ENCODE measurements around the gene MYL3.

Gene MYL3

DNA sequence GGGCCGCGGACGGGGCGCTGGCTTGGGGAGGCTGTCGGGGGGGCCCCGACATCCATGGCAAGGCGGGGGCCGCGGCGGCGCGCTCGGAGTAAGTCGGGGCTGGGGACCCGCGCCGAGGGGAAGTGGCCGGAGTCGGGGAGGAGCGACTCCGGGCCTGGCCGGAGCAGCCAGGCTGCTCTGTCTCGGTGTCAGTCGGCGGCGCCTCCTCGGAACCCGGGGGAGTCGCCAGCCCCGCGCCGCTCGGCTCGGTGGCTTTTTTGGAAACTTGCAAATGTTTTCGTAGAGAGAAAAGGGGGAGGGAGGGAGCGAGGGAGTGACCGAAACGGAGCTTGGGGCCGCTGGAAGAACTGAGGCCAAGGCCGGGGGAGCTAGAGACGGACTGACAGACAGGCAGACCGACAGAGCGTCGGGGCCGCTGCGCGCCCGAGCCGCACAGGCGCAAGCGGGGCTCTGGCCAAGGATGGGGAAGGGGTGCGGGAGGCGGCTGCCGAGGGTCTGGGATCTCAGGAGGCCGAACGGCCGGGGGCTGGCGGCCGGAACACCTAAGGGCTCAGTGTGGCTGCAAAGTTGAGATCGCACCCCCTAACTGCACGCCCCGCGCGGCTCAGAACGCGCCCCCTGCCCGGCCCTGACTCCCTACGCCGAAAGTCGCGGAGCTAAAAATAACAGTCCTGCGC is 19.3 kb upstream of the MYL3 start:
- DNase-seq = no peak

DNA sequence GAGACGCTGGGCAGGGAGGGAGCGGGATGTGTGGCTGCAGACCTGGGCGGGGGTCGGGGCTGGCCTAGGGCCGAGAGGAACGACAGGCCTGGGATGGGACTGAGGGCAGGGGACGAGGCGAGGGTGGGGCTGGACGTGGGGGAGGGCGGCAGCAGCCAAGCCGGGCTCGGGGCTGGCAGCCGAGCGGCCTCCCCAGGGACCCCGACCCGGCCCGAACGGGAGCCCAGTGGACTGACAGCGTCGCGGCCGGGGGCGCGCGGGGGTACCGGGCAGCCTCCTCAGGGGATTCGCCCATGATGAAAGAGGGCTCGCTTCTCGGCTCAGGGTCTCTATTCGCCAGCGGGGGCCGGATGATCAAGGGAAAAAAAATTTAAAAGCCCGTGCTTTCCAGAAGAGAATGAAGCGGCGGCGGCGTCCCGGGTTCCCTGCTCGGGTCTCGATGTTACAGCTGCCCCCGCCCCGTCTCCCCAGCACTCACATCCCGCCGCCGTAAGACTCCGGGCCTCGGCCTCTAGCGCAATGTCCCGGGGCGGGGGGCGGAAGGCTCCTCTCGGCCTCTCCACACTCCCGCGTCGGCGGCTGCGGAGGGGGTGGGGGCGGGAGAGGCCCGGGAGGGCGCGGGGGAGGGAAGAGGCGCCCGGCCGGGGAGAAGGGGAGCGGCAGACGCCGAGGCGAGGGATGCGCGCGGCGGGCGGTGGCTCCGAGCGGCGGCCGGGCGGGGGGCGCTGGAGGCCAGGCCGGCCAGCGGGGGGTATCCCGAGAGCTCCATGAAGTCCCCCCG is 18.5 kb upstream of the MYL3 start:
- no peak for DNase-seq

DNA sequence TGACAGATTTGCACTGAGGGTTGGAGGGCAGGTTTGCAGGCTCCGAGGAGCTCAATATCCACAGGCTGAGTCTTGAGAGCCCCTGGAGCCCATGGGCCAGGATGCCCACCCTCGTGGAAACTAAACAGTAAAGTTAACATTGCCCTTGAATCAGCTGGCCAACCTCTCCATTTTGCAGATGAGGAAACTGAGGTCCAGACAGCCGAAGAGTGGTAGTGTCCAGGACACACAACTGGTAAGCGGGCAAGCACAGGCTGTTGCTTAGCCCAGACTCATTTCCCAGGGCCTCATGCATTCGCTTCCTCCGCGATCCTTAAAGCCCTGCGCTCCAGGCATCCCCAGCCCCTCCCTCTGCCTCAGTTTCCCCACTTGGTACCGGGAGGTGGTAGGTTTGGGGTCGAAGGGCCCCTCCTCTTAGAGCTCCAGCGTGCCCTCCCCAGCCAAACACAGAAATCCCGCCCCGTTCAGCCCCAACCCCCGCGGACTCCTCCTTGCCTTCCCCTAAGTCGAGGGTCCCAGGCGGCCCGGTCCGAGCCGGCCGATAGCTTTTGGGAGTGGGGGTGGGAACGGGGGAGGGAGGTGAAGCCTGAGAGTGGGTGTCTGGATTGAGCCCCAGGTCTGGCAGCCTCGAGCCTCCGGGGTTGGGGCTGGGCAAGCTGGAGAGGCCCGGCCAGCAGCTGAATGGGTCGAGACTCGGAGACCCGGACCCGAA is 17.8 kb upstream of the MYL3 start:
- DNase-seq = no peak

DNA sequence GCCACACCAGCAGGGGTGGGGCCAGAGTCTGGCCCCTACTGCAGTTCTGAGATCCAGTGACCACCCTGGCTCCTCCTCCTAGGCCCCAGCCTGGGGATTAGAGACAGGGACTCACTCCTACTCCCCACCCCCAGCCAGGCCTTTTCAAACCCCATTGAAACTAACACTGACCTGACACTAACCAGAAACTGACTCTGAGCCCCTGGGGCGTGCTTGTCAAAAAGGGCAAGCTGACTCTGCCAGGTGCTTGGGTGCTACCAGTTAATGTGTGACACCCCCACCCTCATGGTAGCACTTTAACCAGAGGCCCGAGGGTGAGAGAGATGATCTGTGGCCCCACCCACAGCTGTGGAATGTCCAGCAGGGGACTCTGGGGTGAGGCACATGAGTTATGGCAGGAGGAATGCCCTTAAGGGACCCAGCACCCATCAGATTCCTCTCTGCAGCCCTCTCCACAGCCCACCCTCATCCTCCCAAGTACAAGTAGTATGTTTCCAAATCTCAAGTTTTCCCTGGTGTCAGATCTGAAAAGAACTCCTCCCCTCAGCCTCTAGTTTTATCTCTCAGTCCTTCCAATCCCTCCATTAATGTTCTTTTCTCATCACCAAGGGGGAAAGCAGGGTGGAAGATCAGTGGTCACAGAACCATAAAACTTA is 15.7 kb upstream of the MYL3 start:
- no peak for DNase-seq

DNA sequence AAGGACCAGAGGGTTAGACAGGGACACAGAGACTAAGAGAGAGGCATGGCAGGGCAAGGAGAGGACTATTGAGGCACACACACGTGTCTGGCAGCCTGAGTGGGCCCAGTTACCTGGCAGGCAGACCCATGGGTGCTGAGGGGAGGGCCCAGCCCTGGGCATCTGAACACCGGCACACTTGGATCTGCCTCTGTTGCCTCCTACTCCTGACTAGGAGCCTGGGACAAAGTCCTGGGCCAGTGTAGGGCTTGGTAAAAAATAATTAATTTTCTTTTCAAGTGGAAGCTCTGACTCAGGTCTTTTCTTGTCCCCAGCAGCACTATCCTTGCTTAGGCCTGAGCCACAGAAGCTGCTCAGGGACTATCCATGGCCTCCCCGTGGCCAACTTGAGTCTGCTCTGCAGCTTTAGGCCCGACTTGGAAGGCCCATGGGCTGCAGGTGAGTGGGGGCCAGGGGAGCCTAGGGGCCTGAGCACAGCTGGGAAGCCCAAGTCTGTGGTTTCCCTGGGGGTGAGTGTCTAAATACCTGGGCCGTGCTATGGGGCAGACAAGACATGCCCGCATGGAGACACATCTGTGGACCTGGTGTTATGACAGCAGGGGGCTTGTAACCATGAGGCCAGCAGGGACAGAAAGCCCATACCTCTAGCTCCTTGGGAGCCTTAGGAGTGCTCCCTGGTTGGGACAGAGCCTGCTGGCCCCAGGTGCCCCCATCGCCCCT is 14.3 kb upstream of the MYL3 start, which contains the start of gene PTH1R:
Gene PTH1R, plus strand, starts transcription at position 316 of the 720 bp plus-strand sequence. CDS start 5,839 bp downstream, outside the sequence.
- no peak for DNase-seq

DNA sequence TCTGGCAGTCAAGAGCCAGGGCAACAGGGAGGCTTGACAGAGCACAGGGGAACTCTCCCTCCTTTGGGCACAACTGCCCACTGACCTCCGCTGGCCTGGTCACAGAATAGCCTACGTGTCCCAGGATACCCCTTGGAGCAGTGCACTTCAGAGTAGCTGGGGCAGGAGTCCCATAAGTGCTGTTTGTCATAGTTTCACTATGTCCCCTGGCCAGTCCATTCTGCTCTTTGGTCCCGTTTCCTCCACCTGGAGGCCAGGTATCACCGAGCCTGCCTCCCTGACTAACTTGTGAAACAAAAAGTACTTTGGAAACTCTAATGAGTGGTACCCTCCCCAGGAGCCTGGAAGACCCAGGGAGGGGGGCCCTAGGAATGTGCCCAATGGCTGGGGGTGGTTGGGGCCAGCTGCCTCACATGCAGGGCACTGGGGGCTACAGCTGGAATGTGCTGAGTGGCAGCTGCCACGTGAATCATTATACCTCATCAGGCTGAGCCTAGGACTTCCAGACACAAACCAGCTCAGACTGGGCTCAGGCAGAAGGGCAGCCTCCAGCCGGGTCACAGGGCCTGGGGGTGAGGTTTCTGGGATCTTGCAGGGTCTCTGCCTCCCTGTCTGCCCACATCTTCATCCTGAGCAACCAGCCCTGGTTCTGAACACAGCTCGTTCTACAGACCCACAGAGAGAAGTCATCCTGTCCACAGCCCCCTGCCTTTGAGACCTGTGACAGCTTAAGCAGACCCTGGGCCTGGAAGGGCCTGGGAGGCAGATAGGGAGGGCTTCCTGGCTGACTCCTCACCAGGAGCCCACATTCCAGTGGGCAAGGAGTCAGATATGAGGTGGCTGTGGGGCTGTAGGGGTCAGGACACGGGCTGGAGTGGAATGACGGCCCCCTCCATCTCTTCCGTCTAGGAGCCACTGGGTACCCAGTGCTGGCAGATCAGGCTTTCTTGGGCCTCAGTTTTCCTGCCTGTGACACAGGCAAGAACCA is 13.4 kb upstream of the MYL3 start:
- DNase-seq = no peak

DNA sequence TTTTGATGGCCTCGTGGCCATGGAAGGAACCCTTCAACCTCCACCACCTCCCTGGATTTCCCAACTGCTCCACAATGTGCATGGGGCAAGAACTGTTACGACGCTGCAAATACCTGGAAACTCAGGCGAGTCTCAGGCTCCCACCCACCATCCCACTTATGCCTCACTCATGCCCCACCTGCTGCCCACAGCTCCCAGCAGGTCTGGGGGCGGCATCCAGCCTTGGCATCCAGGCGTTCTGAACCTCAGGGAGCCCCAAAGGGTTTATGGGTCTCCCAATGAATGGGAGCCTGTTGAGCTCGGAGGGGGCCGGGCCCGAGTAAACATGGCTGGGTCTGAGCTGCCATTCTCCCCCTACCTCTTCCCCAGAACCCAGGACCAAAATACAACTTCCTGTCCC is 12.3 kb upstream of the MYL3 start:
- no peak for DNase-seq

DNA sequence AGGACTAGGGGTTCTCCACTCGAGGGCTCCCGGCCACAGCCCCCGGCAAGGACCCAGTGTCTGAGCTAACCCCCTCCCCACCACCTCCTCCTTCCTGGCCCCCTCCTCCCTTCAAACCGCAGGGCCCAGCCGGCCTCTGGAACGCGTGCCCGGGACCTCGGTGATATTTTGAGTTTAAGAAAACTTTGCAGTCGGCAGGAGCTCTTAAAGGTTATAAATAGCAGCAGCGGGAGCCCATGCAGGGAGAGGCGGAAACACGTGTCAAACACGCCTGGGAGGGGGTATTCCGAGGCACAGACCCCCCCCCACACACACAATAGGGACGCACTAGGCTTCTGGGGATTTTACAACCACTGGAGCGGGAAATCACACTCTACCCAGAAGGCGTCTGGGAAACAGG is 11.2 kb upstream of the MYL3 start:
- no peak for DNase-seq

DNA sequence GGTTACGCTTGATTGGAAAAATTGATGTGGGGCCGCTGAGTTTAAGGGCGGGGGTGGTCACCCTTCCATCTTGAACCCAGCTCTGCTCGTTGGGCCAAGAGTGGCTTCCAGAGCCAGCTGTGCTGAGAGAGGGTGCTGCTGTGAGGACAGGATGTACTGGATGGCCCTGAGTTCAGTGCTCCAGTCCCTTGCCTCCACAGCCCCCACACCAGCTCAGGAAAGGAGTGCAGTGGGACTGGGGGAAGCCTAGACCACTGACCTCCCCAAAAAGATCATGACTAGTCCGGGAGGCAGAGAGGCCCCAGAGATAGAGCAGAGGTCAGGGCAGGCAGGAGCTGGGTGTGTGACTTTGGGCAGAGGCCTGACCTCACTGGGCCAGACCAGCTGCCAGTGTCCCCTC is 10.3 kb upstream of the MYL3 start:
- DNase-seq = no peak

DNA sequence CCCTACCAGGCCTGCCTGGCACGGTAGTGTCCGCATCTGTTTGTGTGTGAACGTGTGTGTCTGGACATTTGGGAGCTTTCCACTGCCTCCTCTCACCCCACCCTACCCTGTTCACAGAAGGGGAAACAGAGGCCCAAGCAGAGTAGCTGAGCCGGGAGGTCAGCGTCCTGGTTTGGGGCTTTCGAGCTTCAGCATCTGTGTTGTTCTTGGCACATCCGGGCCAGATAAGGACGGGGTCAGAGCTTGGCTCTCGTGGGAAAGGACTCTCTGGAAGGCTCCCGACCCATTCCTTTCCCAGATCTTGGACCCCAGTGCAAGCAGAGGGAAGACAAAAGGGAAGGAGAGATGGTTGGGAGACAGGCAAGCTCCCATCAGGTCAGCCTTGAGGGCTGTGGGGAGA is 8.0 kb upstream of the MYL3 start:
- no peak for DNase-seq

DNA sequence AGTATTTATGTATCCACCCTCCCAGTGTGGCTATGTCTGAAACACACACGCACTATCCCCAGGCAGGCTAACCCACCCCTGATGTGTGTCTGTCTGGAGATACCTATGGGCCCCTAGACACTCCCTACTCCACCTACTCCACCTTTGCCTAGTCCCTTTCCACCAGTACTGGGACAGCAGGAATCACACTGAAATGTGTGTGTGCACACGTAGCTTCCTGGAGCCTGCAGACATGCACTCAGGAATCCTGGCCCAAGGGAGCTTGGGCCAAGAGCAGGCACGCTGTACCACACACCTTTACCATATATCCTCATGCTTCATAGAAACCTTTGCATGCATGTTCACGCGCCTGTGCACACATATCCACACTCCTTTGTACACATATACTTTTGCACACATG is 7.4 kb upstream of the MYL3 start:
- no peak for DNase-seq

DNA sequence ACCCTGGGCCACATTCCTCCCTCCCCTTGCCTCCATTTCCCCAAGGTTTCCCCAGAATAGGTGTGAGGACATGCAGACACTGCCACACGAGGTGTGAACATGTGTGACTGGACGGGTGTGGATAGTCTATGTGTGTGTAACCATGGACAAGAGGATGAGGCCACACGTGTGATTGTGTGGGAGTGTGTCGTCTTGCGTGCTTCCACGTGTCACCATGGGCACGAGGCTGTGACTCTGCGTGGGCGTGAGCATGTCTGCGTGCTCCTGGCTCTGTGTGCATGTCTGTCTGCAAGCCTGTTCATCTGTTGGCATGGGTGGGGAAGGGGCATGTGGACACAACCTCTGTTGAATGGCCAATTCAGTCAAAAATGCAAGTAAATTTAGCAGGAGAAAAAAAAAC is 6.2 kb upstream of the MYL3 start:
- no peak for DNase-seq

DNA sequence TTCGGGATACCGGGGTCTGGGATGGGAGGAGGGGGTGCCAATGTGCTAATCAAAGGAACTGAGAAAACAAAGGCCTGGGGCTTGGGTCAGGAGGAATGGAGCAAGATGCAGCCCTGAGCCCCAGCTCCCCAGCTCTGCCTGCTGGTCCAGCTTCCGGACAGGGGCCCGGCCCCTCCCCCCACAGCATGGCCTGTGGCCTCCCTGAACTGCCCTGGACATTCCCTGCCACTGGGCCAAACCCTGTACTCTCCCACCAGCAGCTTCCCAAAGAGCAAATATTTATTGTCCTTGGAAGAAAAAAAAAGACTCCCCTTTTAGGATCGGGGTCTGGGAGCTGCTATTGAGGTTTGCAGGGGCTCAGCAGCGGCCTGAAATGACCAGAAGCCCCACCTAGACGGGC is 5.7 kb upstream of the MYL3 start:
- no peak for DNase-seq

DNA sequence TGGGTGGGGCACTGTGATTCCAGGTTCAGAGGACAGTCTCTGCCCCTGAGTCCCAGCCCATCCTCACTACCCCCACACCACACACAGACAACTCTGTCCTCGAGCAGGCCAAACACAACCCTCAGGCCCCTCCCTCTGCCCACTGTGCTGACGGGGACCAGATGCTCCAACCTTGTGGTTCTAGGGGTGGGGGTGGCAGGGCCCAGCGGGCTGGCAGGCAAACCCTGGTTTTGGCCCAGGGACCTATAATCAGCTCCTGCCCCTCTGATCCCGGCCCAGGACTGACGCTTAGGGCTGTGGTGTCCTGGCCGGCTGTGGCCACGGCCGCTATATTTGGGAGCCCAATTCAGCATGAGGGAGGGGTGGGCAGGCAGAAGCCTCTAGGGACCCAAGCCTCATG is 5.0 kb upstream of the MYL3 start:
- DNase-seq = no peak

DNA sequence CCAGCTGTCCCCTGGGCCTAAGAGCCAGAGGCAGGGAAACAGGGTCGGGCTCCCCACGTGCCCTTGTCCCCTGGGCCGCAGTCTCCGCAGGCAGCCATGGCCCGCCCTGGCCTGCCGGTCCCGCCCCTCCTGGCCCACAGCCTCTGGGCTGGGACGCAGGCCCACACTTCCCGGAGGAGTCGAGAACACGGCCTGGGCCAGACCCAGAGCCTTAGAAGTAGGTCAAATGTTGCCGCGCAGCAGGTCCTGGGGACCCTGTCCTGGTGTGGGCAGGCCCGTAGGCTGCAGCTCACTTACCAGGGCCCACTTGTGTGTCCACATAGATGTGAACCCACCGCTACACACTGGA is 4.3 kb upstream of the MYL3 start:
- DNase-seq = no peak

DNA sequence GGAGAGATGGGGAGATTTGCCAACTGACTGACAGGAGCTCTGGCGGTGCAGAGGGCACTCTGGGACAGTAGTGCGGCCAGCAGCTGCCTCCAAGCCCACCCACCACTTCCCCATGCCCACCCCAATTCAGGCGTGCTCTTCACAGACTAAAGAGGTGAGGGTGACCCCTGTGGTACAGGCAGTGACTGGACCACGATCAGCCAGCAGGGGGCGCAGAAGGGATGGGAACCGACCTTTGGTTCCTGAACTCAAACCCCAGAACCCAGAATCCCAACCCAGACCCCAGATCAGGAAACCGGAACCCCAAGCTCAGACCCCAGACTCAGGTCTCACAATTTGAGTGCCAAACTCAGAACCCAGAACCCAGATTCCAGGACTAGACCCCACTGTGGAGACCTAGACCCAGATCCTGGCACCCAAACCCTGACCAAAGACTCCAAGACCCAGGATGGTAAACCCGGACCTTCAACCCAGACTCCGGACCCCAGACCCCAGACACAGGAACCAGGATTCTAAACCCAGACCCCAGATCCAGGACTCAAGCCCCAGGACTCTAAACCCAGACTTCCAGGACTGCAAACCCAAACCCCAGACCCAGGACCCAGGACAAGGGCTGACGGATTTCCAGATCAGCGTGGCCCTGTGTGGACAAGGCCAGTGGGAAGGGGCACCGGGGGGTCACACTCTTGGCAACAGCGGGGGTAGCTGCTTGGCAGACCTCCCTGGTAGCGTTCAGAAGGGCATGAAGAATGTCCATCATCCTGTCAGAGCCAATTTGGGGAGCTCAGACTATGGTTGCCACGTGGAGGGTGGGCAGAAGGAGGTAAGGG is 3.7 kb upstream of the MYL3 start:
- peak; percentile 10 for DNase-seq

DNA sequence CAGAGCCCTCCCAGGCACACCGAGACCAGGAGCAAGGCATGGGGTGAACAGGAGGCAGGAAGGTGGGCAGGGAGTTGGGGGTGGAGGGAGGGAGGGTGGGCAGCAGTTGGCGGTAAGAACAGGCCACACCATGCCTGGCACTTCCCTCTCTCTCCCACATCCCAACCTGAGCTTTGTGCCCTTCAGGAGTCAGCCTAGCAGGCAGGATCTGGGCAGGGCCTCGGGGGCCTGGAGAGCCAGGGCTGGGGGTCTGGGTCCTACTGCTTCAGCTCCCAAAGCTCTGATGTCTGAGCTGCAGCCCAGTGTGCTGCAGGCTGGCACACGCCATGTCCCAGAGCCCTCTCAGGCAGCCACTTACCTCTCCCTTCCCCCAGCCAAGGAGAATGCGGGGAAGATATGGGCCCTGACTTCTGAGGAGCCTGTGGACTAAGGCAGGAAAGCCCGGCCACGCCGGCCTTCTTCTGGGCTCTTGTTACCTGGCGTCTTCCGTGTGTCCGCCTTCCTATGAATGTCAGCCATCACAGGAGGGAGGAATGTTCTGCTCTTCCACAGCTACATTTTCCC is 2.9 kb upstream of the MYL3 start:
- no peak for DNase-seq

DNA sequence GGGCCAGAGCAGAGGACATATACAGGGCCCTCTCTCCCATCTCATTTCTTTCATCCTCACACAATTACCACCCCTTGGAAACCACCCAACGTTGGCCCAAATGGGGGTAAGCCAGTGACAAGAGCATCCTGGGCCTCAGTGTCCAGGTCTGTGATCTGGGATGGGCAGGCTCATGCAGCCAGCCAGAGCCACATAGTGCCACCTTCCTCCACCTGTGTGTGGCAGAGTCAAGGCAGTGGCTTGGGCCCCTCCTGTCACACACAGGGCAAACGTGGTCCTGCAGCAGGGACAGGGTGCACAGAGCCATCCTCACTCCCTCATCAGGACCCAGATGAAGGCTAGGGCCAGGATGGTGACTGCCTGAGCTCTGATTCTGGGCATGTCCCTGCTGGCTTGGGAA is 2.3 kb upstream of the MYL3 start:
- DNase-seq = no peak

DNA sequence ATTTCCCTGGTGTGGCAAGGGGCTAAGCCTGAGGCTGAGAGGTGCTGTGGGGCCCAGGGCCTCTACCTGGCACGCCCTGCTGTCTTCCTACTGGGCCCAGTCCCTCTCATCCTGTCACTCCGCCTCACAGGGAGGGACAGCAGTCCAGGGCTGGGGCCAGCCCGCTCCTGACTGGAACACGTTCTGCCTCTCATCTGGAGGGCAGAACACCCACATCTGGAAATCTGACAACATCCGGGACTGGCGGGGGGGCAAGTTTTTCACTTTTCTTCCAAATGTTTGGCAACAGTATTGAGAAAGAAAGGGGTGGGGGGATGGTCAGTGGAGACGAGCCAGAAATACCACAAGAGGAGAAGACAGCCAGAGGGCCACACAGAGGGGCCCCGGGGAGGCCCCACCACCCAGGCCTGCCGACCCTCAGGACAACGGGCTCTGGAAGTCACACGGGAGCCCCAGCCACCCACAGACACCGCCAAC is 1.8 kb upstream of the MYL3 start:
- no peak for DNase-seq

All from NCI-H1105 (cell line).